Fibroblast of peridontal ligament (primary cell): ENCODE measurements around the gene BEGAIN.

ENCODE experiments used
- DNase-seq: peaks from one replicate; pipeline ENCODE4 v3.0.0-alpha.2; 2010; ENCODE audit errors: extremely low read depth

BEGAIN gene

DNA sequence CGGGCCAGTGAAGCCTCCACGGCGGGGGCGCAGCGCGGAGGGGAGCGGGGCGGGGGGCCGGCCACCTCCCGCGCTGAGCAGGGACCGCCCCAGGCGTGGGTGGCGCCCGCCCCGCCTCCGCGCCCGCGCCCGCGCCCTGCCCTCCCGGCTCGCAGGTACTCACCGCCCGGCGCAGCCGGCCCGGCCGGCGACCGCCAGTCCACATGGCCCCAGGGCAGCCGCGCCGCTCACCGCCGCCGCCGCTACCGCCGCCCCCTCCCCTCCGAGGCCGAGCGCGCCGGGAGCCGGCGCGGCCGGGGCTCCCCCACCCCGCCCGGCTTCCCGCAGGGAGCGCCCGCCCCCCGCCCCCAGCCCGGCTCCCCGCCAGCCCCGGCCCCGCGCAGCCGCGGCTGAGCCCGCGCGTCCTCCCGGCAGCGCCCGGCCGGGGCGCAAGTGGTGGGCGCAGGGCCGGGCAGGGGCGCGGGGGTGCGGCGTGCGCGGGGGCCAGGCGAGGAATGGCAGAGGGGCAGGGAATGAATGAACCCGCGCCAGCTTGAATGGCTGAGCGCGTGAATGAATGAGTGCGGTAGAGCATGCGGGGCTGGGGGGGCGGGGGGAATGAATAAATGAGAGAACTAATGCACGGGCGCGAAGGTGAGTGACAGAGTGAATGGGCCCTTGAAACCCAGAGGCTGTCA is at the start of gene BEGAIN:
Gene BEGAIN (minus strand): TSS at position 332 of the 677 bp plus-strand sequence. CDS start 127 bp downstream, at position 205.
- no peak for DNase-seq

- no peak for DNase-seq
These were observed 49.3 kb upstream of the BEGAIN start for GRCh38 chr14:100636559-100636958.

DNA sequence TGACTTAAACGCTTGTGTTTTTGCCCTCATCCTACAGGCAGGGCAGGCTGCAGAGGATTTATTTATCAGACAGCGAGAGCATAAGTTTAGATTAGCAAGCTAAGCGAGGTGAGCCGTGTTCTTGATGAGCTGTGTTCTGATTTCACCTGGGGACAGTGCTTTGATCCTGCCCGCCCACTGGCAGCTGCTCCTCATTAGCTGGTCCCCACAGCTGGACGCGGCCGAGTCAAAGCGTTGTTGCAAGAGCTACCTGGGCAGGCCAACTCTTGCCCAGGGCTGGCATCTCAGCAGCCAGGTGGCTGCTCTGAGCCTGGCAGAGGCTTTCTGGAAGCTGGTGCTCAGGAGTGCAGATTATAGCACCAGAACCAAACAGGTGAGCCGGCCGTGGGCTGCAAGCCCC is 46.8 kb upstream of the BEGAIN start:
- no peak for DNase-seq

GRCh38 chr14:100633406-100633805 is 46.2 kb upstream of the BEGAIN start:
- no peak for DNase-seq

DNA sequence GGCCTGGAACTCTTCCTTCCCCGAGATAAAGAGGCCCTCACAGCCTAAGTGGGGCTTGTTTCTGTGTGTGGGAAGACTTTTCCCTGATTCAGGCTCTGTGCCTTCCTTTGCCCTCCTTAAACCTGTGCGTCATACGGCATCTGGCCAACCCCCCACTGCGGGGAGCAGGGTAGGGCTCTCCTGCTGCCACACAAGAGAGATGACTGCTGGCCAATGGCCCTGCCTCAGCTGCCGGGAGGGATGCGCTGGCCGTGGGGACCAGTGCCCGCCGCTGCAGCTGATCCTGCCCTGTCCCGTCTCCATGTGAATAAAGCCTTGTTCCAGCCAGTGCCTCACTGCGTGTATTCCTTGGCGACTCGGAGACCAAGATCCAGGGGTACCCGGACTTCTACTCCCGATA is 42.5 kb upstream of the BEGAIN start:
- DNase-seq: no peak

- DNase-seq: no peak
These were observed 41.9 kb upstream of the BEGAIN start for GRCh38 chr14:100629098-100629497.

DNA sequence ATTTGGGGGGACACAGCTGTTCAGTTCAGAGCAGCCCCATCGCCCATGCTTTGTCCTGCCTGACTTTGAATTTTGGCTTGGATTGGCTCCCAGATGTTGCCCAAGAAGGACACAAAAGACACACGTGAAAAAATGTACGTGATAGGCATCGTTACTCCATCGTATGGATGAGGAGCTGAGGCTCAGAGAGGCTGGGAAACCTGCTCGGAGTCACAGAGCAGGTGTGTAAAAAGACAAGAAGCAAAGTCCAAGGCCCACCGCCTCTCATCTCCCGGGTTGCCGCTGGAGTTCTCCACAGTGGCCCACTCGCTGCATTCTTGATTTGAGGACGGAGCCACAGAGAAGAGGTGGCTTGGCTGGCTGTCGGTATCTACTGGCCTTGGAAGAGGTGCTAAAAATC is 41.0 kb upstream of the BEGAIN start:
- DNase-seq: no peak

DNA sequence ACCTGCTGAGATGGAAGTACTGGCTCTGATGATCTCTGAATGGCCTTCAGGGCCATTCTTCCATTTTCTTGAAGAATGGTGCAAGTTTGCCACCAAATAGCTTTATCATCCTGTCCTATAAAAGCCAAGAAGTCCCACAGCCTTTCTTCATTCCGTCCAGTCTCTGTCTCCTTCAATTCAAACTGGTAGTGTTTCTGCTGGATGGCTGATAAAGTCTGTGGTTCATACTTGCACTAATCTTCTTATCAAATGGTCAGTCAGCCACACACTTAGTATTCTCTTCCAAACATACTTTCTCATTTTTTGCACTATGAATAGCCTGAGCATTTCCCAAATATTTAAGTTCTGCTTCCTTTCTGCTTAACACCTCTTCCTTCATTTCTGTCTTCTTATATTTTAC is 39.4 kb upstream of the BEGAIN start:
- no peak for DNase-seq

GRCh38 chr14:100623961-100624360 is 36.7 kb upstream of the BEGAIN start:
- no peak for DNase-seq

DNA sequence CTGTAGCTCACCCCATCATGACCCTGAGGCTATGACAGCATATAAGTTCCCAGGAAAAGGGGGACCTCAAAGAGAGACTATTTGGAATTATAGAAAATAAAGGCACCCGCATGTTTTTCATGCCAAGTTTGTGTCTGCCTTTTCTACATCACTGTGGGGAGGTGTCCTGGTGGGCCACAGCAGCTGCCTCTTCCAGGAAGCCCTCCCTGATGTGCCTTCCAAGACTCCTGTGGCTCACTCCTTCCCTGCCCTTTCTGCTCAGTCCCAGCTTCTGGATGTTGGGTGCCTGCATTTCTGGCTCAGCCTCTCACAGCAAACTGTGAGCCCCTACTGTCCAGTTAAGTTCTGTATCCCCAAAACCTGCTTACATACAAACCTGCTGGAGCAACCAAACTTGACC is 36.3 kb upstream of the BEGAIN start:
- no peak for DNase-seq

DNA sequence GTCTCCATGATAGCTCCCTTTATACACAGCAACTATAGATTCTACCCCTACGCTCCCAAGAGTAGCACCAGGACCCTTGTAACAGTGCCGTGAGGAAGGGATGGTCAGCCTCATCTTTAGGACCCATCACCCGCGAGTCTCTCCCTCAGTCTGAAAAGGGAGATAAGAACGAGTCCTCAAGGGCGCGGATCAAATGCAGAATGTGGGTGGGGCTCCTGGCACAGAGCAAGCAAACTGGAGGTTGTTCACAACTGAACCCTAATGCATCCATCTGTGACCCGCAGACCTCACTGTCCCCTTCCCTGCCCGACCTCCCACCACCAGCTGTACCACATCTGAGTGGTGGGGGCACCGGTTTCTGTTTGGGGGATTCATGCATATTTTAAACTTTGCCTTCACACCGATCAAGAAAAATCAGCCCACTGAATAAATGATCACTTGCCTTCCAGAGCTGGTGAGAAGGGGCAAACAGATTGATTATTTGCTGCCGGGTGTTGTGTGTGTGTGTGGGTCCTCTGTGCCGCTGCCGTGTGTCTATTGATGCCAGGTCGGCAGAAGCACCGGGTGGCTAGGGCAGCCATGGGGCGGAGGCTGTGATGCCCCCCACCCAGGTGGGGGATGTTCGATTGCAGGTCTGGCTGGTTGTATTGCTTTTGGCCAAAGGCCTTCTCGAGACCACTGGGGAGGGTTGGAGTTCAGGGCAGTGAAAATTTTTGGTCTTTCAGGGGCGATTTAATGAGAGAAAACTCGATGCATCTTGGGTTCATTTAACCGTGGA is 35.7 kb upstream of the BEGAIN start:
- no peak for DNase-seq

GRCh38 chr14:100622224-100622623 is 35.0 kb upstream of the BEGAIN start:
- no peak for DNase-seq

DNA sequence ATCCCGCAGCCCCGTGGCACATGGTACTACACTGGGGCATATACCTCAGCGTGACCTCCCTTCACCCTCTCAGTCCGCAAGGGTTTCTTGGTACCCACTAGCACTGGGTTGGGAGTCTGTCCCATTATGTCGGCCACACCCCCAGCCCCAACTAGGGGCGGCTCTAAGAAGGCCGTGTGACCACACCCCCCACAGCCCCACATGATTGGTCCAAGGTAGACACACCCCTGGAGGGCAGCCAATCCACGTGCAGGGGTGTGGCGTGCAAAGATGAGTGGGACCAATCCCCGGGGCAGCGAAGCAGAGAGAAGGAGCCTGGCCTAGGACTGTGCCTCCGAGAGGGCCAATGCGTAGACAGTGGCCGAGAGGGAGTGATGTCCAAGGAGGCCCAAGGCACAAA is 34.6 kb upstream of the BEGAIN start:
- no peak for DNase-seq

- no peak for DNase-seq
These were observed 33.3 kb upstream of the BEGAIN start for GRCh38 chr14:100620255-100621100.

DNA sequence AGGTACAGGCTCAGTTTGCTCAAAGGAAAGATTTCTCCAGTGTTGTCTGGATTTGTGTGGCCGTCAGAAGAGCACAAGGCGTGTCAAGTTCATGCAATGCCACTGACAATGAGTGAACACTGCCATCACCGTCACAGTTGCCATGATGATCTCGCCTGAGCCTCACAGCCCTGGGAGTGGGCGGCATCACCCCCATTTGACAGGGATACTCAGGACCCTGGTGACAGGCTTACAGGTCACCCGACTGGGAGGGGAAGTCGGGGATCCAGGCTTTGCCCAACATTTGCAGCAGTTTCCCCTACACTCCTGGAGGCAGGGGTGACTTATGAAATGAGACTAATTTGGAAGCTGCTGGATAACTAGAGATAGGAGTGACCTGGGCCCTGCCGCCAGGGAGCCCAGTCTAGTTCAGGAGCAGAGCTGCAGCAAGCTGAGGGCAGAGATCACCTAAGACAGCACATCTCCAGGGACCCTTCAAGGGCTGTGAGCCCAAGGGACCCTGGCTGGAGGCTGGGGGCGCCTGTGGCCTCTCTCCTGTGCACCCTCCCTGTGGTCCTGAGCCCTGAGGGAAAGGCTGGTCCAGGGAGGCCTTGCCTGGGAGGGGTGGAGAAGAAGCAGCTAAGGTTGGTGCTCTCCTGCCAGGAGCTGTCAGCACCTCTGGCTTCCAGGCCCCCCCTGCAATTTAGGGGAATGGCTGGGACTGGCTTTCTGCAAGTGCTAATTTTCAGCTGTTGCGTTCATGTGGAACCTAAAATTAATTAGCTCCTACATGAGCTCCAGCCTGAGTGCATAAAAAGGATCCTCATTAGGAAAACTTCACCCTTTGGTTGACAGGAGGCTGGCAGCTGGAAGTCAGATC is 32.4 kb upstream of the BEGAIN start:
- no peak for DNase-seq

DNA sequence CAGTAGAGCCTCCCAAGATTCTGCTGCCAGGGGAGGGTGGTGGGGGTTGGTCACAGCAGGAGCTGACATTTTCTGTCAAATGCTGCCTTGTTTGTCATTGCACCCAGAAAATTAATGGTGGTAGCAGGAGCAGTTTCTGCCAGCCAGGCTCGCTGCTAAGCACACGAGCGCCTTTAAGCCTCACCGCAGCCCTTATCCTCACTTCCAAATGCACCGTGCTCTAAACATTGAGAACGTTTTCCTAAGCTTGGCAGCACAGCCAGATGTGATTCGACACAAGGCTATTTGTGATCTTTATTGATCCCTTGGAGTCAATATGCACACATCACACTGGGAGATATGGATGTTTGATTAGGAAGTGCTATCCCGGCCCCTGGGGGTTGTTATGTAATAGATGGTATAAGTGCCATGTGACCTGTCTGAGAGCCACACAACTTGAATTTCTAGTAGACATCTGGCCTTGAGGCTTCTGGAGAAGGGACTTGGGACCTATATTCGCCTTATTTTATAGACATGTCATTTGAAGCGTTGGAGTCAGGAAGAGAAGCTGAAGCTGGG is 31.6 kb upstream of the BEGAIN start:
- no peak for DNase-seq

- no peak for DNase-seq
These were observed 31.1 kb upstream of the BEGAIN start for GRCh38 chr14:100618318-100618693.

- DNase-seq: peak; percentile 45
These were observed 30.4 kb upstream of the BEGAIN start for GRCh38 chr14:100617410-100618317.

DNA sequence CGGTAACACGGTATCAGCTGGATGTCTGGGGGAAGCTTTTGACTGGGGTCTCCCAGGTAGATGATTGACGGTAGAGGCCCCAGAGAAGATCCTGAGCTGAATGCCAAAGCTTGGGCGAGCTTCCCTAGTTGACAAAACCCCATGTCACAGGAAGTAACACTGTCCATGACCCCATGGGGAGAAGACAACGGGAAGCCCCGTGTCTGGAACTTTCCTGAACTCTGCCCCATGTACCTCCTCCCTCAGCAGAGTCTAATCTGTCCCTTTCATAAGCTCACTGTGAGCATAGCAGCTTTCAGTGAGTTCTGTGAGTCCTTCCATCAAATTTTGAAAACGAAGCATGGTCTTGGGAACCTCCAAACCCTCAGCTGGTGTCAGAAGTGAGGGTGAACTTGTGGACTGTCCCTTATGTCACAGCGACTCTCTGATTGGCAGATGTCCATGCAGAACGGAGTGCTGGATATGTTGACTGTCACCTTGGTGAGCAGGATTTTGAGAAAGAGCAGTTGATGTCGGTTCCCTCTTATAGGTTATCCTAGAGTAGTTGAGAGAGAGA is 29.7 kb upstream of the BEGAIN start:
- no peak for DNase-seq
